ENCODE results near the gene HACD1.

HACD1 gene

DNA sequence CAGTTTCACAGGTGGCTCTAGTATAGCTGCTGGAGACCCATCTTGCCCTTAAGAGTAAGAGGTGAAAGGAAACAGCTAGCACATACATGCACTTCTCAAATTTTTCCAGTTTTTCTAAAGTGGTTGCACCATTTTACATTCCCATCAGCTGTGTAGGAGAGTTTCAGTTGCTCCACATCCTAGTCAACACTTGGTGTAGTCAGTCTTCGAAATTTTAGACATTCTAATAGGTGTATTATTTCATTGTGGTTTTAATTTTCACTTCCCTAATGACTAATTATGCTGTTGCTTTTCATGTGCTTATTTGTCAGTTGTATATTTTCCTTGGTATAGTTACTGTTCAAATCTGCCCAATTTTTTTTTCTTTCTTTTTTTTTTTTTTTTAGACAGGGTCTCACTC is 9.5 kb upstream of the HACD1 start:
- POLR2A ChIA-PET (ENCODE audit: low non-redundant PET), result no interaction called here

DNA sequence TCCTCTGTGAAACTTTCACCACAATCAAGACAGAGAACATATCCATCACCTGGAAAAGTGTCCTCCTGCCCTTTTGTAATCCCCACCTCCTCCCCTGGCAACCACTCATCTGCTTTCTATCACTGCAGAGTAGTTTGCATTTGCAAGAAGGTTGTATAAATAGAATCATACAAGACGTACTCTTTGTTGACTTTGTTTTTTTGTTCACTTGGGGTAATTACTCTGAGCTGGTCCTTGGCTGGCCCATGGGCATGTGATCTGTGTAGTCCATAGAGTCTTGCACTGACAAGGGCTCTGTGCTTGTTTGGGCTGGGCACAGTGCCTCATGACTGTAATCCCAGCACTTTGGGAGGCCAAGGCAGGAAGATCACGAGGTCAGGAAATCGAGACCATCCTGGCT is 7.8 kb upstream of the HACD1 start:
- POLR2A ChIA-PET (ENCODE audit: low non-redundant PET), result no interaction called here
- CTCF ChIA-PET, result no interaction called here

More for the DNA sequence above, 9.5 kb upstream of the HACD1 start:
- TF ChIP-seq, protein P1, sequence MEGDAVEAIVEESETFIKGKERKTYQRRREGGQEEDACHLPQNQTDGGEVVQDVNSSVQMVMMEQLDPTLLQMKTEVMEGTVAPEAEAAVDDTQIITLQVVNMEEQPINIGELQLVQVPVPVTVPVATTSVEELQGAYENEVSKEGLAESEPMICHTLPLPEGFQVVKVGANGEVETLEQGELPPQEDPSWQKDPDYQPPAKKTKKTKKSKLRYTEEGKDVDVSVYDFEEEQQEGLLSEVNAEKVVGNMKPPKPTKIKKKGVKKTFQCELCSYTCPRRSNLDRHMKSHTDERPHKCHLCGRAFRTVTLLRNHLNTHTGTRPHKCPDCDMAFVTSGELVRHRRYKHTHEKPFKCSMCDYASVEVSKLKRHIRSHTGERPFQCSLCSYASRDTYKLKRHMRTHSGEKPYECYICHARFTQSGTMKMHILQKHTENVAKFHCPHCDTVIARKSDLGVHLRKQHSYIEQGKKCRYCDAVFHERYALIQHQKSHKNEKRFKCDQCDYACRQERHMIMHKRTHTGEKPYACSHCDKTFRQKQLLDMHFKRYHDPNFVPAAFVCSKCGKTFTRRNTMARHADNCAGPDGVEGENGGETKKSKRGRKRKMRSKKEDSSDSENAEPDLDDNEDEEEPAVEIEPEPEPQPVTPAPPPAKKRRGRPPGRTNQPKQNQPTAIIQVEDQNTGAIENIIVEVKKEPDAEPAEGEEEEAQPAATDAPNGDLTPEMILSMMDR (conservative IDR thresholded peaks at IDR 0.05; ENCODE audit: low read depth), result no peak
- H3K27ac ChIP-seq, result no peak overlapping the region
- CTCF ChIA-PET, result interaction anchor here (0.6 kb wide), 1 partner anchor 590 kb away, joined by 3 read pairs; no protein-coding TSS in a partner anchor
- no peak for DNase-seq (ENCODE audit: low spot score)

DNA sequence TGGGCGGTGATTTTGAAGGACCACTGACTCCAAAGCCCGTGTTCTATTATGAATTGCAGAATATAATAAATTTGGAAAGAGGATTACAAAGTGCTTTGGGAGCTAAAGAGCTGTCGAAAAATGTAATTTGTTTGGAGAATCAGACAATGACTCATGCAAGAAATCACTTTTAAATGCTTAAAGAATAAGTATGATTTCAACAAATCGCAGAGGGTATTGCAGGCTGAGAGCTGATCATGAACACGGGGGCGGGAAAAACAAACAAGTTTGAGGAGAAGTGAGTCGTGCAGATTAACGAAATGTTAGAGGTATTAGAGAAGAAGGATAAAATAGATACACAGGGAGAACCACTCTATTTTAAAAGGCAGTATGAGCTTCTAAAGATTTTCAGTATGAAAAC is 4.9 kb upstream of the HACD1 start:
- H3K27ac ChIP-seq, result no peak overlapping the region
- CTCF ChIA-PET, result interaction anchor here (0.6 kb wide), 2 partner anchors 14 to 1524 kb away, joined by 3 read pairs; no protein-coding TSS in a partner anchor
- TF ChIP-seq, protein P1 (conservative IDR thresholded peaks at IDR 0.05; ENCODE audit: low read depth), result no peak
- no peak for DNase-seq (ENCODE audit: low spot score)
- POLR2A ChIA-PET (ENCODE audit: low non-redundant PET), result no interaction called here

More for the DNA sequence above, 7.8 kb upstream of the HACD1 start:
- no peak for DNase-seq (ENCODE audit: low spot score)
- TF ChIP-seq, protein P1 (conservative IDR thresholded peaks at IDR 0.05; ENCODE audit: low read depth), result no peak
- no peak overlapping the region for H3K27ac ChIP-seq

DNA sequence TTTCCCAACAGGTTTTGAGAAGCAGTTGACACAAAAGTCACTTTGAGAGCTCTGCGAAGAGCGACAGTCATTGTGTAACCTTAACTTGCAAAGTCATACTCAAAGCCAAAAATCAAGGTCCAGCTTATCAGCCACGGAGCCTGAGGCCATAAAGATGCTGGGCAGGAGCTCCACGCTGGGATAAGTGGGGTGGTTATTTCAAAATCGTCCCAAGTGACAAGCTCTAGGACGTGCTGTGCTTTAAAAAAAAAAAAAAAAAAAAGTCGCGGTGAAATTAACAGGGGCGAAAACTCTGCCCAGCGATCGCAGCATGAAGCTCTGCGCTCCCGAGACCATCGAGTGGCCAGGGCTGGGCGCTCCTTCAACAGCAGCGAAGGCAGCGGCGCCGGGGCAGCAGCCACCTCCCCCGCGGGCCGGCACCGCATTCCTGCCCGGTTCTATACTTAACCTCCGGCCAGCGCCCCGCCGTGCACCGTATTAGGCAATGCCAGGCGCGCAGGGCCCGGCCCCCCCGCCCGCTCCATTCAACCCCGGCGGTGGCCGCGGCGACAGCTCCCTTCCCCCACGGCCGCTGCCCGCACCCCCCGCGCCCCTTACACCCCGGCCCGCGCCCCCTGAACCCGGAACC is 657 bp downstream of the HACD1 start:
- CTCF ChIA-PET, result interaction anchor here (0.6 to 1.1 kb wide), 3 partner anchors 59 to 82 kb away, joined by 3 read pairs; no protein-coding TSS in a partner anchor
- TF ChIP-seq, protein P1 (conservative IDR thresholded peaks at IDR 0.05; ENCODE audit: low read depth), result no peak
- DNase-seq (ENCODE audit: low spot score), result peak; percentile 63
- POLR2A ChIA-PET (ENCODE audit: low non-redundant PET), result interaction anchor here (1.0 kb wide), 1 partner anchor 30 kb away, joined by 4 read pairs; no protein-coding TSS in a partner anchor
- H3K27ac ChIP-seq, result peak overlapping the region; percentile 95

DNA sequence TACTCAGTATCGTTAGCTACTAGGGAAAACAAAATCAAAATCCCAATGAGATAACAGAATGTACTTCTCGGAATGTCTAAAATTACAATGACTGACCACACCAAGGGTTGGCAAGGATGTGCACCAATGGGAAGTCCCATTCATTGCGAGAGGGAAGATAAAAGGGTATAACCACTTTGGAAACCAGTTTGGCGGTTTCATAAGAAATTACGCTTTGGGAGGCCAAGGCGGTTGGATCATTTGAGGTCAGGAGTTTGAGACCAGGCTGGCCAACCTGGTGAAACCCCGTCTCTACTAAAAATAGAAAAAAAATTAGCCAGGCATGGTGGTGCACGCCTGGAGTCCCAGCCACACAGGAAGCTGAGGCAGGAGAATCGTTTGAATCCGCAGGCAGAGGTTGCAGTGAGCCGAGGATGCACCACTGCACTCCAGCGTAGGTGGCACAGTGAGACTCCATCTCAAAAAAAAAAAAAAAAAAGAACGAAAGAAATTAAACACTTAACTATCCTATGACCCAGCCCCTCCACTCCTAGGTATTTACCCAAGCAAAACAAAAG is 7.6 kb downstream of the HACD1 start:
- ChIA-PET CTCF (interaction anchor here (0.8 kb wide), 1 partner anchor 133 kb away, joined by 3 read pairs; no protein-coding TSS in a partner anchor), POLR2A (ENCODE audit: low non-redundant PET) (no interaction called here)
- no peak overlapping the region for H3K27ac ChIP-seq
- TF ChIP-seq, protein P1 (conservative IDR thresholded peaks at IDR 0.05; ENCODE audit: low read depth), result no peak
- DNase-seq (ENCODE audit: low spot score), result no peak

DNA sequence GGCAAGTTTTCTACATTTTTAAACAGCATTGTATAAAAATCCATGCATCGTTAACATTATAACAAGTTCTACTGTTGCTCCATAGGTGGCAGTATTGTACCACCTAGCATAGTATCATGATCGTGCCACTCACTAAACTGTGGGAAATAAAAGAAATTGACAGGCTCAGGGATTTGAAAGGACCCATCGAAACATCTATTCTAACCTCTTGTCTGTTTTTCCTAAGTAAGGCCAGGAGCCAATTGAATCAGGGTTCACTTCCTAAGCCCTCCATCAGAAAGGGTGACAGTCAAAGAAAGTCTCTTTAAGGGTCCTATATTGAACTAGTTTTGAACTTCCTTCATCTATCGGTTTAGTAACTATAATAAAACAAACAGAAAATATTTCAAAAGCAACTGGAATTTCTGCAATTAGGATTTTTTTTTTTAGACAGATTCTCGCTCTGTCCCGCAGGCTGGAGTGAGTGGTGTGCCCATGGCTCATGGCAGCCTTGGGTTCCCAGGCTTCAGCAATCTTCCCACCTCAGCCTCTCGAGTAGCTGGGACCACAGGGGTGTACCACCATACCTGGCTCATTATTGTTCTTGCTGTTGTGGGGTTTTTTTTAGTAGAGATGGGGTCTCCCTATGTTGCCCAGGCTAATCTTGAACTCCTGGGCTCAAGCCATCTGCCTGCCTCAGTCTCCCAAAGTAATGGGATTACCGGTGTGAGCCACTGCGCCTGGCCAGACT is 9.4 kb downstream of the HACD1 start:
- ChIA-PET CTCF (interaction anchor here (0.5 to 0.9 kb wide), 4 partner anchors 14 to 172 kb away, joined by 3 to 6 read pairs (median 4); no protein-coding TSS in a partner anchor), POLR2A (ENCODE audit: low non-redundant PET) (no interaction called here)
- TF ChIP-seq, protein P1 (conservative IDR thresholded peaks at IDR 0.05; ENCODE audit: low read depth), result peak; percentile 90
- H3K27ac ChIP-seq, result no peak overlapping the region
- peak; percentile 48 for DNase-seq (ENCODE audit: low spot score)
